Keratinocyte (primary cell): ENCODE results near the gene ETV5.

Source experiments
- EZH2 ChIP-seq: IDR thresholded peaks from one replicate; pipeline ENCODE4 v1.6.1; 2012; ENCODE audit warnings: inconsistent platforms, mild to moderate bottlenecking, low read length, moderate library complexity
- TF ChIP-seq, protein P1 (sequence below), 3 experiments: IDR thresholded peaks in 1 of 3; conservative IDR thresholded peaks in 1 of 3; optimal IDR thresholded peaks in 1 of 3; 2 replicates in 2 of 3; 3 replicates in 1 of 3; pipeline versions ENCODE3 to v1.5.1; 2011; ENCODE audit warnings: low read length in 3 of 3, mild to moderate bottlenecking in 3 of 3, moderate library complexity in 2 of 3, control low read depth in 1 of 3, inconsistent platforms in 1 of 3; ENCODE audit not compliant: insufficient read depth in 2 of 3; ENCODE audit errors: extremely low read depth in 1 of 3

- TF ChIP-seq, protein P1, sequence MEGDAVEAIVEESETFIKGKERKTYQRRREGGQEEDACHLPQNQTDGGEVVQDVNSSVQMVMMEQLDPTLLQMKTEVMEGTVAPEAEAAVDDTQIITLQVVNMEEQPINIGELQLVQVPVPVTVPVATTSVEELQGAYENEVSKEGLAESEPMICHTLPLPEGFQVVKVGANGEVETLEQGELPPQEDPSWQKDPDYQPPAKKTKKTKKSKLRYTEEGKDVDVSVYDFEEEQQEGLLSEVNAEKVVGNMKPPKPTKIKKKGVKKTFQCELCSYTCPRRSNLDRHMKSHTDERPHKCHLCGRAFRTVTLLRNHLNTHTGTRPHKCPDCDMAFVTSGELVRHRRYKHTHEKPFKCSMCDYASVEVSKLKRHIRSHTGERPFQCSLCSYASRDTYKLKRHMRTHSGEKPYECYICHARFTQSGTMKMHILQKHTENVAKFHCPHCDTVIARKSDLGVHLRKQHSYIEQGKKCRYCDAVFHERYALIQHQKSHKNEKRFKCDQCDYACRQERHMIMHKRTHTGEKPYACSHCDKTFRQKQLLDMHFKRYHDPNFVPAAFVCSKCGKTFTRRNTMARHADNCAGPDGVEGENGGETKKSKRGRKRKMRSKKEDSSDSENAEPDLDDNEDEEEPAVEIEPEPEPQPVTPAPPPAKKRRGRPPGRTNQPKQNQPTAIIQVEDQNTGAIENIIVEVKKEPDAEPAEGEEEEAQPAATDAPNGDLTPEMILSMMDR (optimal IDR thresholded peaks at IDR 0.05 in 1 of 3, IDR thresholded peaks at IDR 0.05 in 1 of 3, conservative IDR thresholded peaks at IDR 0.05 in 1 of 3; ENCODE audit: extremely low read depth in 1 of 3, insufficient read depth in 2 of 3, low read length in 3 of 3), result no peak
- TF ChIP-seq EZH2, result no peak
Observed at GRCh38 chr3:186075931-186076567, 32.8 kb downstream of the ETV5 start.
